HG03139 (cell line): ENCODE measurements around the gene CERK.
"Not testable (repeated sequence)": the region's sequence is repeated elsewhere in the genome, so short reads cannot be mapped to it uniquely, and the experiment has no call there.

Experiments used
- ATAC-seq: cut with Tn5 transposase; IDR thresholded peaks from one replicate; pipeline ENCODE4 v1.9.1; 2021; ENCODE audit not compliant: unreplicated experiment

CERK gene

GRCh38 chr22:46737976-46738646 is at the start of gene CERK:
Gene CERK (minus strand): TSS chr22:46738252. CDS start chr22:46738148, 104 bp downstream.
- ATAC-seq = no peak

GRCh38 chr22:46783721-46784120 is 45.7 kb upstream of the CERK start:
- ATAC-seq = no peak

GRCh38 chr22:46782200-46782599 is 44.1 kb upstream of the CERK start:
- not testable (repeated sequence) for ATAC-seq

- no peak for ATAC-seq
These were observed 43.2 kb upstream of the CERK start for GRCh38 chr22:46781291-46781690.

GRCh38 chr22:46780453-46780852 is 42.4 kb upstream of the CERK start:
- no peak for ATAC-seq

GRCh38 chr22:46779651-46780050 is 41.6 kb upstream of the CERK start:
- ATAC-seq = no peak

GRCh38 chr22:46779023-46779422 is 41.0 kb upstream of the CERK start:
- no peak for ATAC-seq

- ATAC-seq = no peak
These were observed 39.5 kb upstream of the CERK start for GRCh38 chr22:46777609-46777970.

- ATAC-seq = no peak
These were observed 39.0 kb upstream of the CERK start for GRCh38 chr22:46776876-46777608.

- ATAC-seq = no peak
These were observed 38.1 kb upstream of the CERK start for GRCh38 chr22:46775850-46776826.

GRCh38 chr22:46774980-46775849 is 37.2 kb upstream of the CERK start:
- no peak for ATAC-seq

GRCh38 chr22:46774253-46774979 is 36.4 kb upstream of the CERK start:
- ATAC-seq = no peak

GRCh38 chr22:46773076-46773475 is 35.0 kb upstream of the CERK start:
- ATAC-seq = no peak

GRCh38 chr22:46770726-46771125 is 32.7 kb upstream of the CERK start:
- no peak for ATAC-seq

- no peak for ATAC-seq
These were observed 32.1 kb upstream of the CERK start for GRCh38 chr22:46770151-46770641.

- ATAC-seq = no peak
These were observed 31.7 kb upstream of the CERK start for GRCh38 chr22:46769706-46770105.

- ATAC-seq = no peak
These were observed 31.2 kb upstream of the CERK start for GRCh38 chr22:46769191-46769675.

GRCh38 chr22:46767249-46767985 is 29.4 kb upstream of the CERK start:
- ATAC-seq = no peak

- no peak for ATAC-seq
These were observed 28.6 kb upstream of the CERK start for GRCh38 chr22:46766611-46767010.
